Activated T-cell treated with anti-CD3 and anti-CD28 coated beads, Interleukin-2, amount 50 U/mL, for 1 hour (primary cell): ENCODE measurements around the gene DLGAP4.

Experiments used
- DNase-seq: peaks from one replicate; pipeline ENCODE4 v3.0.0-alpha.2; 2020

Gene DLGAP4

DNA sequence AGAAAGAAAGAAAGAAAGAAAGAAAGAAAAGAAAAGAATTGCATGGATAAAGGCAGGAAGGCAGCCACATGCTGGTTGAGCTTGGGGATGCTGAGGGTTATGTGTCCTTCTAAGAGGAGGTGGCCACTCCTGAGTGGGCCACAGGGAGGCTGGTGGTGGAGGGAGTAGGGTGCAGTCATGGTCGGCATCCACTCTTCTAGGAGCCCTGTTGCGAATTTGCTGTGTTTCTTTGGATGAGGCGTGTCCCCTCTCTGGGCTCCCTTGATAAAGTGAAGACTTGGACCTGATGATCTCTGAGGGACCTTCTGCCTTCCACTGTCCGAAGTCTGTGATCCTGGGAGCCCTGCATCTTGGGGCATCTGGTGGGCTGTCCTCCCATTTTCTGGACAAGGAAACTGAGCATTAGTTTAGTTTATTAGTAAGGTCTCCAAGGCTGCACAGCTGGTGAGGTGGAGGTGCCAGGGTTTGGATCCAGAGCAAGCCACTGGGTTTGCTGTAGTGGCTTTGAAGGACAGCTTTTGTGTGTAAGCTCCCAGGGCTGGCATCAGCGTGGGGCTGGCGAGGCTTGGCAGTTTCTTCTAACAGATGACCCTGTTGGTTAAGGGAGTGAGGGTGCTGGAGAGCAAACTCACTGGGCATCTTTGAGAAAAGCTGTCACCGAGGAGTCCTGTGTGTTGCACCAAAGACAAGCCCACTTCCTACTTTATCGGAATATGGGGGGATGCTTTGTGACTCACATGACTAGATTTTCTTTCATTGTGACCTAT, 4.3 kb downstream of the DLGAP4 start:
- DNase-seq = no peak

GRCh38 chr20:36311141-36311853, 5.2 kb downstream of the DLGAP4 start:
- no peak for DNase-seq

DNA sequence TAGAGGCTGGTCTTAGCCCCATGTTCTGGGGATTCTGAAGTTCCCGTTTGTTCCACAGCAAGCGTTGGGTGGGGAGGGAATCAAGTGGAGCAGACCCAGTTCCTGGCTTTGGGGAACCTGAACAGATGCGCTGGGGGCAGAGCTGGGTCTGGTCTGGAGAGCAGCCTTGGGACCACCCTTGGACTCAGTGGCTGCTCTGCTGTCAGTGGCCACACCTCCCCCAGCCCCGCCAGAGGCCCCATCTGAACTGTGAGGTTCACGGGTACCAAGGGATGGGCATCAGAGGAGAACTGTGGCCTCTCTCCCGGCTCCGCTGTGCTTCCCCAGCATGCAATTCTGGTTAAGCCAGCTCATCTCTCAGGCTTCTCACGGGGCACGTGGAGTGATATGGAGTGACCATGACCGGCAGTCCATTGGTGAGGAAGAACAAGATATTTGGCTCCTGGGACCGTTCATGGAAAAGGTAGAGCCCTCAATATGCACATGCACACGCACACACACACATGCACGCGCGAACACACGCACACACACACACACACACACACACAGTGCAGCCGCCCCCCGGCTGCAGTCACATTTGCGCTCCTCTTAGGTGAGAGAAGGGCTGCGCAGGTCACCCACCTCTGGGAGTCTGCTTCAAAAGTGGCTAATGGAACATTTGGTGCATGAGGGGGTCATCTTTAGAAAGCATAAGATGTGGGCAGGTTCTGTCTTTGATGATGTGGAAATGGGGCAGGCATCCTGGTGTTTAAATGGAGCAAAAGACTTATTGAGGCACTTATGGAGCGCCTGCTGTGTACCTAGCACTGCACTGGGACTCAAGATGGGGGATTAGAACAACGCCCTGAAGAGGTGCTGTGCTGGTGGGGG, 6.0 kb downstream of the DLGAP4 start:
- no peak for DNase-seq

DNA sequence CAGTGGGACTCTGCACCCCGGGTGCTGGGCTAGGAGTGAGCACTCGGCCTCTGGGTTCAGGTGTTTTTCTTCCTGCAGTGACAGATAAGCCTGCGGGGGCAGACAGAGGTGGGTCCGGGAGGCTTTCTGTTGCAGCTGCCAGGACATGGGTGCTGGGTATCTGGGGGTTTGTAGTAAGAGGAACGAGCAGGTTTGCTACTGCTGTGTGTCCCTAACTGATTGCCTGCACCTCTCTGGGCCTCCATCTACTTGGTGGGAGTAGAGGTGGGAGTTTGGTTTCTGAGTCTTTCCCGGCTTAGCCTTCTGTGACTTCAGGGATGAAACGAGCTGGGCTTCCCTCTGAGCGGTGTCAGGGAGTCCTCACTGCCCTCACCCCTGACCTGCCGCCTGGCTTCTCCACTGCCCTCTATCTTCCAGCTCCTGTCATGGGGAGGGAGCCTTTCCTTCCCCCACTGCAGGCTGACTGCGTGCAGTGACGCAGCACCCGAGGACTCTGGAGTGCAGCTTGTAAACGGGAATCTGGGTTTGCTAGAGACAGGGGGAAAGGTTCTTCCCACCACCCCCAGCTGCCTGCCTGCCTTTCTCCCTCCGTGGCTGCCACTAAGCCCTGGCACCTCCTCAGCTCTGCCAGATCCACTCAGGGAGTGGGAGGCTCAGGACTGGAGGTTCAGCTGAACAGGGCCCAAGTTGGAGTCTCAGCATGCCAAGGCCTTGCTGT, 6.7 kb downstream of the DLGAP4 start:
- no peak for DNase-seq

GRCh38 chr20:36313476-36313875, 7.3 kb downstream of the DLGAP4 start:
- DNase-seq = no peak

DNA sequence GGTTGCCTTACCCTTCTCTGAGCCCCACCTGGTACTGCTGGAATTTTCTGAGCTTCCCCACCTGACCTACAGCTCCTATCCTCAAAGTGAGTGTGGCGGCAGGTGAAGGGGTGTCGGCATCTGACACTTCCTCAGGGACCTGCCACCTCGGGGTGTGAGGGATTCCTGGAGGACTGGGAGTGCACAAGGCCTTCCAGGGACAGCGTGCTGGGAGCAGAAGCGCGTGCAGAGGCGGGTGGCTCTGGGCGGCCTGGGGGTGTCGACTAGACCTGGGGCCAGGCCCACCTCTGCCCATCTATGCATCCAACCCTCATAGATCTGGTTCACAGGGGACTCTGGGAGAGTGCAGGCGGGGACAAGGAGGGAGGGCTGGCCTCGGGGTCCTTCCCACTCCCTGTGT, 7.8 kb downstream of the DLGAP4 start:
- DNase-seq = no peak

DNA sequence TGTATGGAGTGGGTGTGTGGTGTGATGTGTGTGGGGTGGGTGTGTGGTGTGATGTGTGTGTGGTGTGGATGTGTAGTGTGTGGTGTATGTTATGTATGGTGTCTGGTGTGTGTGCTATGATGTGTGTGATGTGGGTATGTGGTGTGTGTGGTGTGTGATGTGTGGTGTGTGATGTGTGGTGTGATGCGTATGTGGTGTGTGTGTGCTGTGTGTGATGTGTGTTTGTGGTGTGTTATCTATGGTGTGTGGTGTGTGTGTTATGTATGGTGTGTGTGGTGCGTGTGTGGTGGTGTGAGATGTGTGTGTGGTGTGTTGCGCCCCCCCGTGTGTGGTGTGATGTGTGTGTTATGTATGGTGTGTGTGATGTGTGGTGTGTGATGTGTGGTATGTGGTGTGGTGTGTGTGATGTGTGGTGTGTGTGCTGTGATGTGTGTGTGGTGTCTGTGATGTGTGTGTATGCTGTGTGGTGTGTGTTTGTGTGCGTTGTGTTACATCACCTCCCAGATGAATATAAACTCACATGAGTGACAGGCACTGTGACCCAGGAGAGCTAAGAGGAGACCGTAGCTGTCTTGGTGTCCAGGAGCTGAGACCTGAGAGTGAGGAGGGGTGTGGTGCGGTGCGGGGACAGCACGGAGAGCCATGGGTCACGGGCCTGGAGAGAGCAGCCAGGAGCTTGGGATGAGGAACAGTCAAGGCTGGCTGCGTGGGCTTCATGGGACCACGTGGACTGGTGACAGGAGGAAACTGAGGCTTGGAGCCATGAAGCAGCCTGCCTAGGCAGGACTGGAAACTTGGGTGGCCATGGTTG, 8.8 kb downstream of the DLGAP4 start:
- no peak for DNase-seq

- no peak for DNase-seq
Measured at GRCh38 chr20:36315545-36316351, 9.6 kb downstream of the DLGAP4 start.

DNA sequence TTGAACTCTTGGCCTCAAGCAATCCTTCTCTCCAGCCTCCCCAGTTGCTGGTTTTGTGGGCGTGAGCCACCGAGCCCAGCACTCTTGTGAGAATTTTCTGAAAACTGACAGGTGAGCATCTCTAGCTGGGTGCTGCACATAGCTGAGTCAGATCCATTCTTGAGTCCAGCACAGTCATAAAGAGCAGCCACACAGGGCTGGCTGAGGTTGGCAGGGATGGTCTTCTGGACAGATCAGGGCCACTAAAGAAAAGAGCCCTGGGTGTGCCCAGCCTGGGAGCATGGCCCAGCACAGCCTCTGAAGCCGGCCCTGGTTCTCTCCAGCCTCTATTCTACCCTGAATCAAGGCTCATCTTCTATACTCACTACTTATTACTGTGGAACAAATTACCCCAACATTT, 11.5 kb downstream of the DLGAP4 start:
- DNase-seq = no peak

DNA sequence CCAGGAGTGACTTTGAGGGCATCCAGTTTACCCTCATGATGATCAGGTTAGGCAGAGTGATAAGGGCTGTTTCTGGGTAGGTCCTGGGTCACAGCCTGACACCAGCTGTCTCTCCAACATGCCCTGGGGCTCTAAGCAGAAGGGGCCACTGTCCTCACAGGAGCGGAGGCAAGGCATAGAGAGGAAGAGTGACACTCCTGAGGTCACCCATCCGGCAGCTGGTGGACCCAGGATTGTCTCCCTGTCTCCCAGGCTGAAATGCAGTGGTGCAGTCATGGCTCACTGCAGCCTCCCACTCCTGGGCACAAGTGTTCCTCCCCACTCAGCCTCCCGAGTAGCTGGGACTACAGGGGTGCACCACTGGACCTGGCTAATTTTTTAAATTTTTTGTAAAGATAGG, 12.0 kb downstream of the DLGAP4 start:
- no peak for DNase-seq

GRCh38 chr20:36319356-36320260, 13.5 kb downstream of the DLGAP4 start:
- no peak for DNase-seq

DNA sequence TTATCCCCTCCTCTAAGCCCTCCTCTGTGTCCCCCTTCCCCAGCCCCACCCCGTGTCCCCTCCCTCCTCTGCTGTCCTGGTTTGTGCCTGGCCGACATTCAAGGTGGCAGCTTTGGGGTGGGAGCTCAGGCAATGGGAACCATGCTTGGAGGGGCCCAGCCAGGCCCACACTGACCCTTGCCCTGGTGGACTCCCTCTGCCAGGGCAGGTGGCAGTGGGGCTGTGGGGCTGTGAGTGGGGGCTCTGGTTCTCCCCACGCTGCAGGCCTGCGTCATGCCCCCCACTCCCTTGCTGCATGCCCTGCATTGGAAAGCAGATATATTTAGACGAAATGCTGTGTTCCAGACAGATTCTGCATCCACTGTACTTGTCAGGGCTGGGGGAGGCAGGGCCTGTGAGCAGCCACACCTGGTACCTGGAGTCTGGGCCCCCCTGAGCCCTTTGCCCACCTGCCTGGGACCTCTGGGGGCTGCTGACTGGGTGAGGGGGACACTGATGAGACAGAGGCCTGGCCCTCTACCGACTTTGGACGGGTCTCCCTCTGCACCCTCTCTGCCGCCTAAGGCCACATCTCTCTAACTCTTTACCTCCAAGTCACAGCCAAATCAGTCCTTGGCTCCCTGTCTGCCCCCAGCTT, 14.2 kb downstream of the DLGAP4 start:
- DNase-seq = no peak

- no peak for DNase-seq
Measured at GRCh38 chr20:36320898-36321695, 15.0 kb downstream of the DLGAP4 start.

DNA sequence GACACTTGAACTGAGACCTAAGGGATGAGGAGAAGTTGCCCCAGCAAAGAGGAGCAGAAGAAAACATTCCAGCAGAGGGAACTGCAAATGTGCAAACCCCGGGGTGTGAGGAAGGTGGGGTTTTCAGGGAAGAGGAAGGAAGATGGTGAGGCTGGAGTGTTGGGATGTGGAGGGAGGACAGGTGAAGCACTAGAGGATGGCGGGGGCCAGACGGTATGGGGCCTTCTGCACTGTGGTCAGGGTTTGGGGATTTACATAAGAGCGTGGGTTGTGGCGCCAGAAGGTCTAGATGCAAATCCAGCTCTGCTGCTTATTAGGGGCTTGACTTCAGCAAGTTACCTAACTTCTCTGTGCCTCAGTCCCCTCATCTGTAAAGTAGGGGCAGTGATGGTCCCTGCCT, 16.0 kb downstream of the DLGAP4 start:
- no peak for DNase-seq

DNA sequence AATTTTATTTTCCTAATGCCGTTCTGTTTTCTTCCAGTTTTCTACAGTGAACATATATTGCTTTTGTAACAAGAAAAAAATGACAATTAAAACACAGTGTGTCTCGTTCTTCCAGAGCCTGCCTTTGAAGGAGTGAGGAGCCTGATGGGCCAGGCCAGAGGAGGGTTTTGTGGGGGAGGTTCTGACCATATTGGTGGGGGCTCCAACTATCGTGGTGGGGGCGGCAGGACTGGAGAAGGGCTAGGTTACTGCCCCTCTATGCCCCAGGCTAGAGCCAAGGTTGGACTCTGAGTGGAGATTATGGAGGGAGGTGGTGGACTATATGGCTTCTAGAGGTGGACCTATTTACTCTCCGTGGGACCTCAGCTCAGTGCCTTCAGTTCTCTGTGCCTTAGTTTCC, 24.0 kb downstream of the DLGAP4 start:
- no peak for DNase-seq

DNA sequence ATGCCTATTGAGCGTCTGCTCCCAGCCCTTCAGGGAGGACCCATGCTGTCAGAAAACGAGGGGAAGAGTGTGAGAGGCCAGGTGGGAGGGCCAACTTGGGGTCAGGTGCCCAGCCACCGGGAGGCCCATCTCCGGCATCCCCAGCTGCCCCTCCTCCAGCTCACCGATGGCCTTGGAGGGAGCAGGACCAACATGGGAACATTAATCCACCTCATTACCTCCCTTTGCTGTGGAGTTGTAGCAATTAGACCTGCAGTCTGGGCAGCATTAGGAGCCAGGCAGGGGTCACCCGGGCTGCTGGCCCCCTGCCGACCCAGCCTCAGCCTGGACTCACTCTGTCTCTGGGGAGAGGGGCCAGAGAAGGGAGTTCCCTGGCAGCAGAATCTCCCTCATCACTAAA, 25.1 kb downstream of the DLGAP4 start:
- DNase-seq = no peak

GRCh38 chr20:36333841-36334240, 27.7 kb downstream of the DLGAP4 start:
- DNase-seq = no peak
